Uterus (tissue), 2 donors: Measurements from ENCODE around the gene PTPRZ1.

Experiments
- POLR2A ChIP-seq, 2 donors: fragments of 450-650 bp; IDR thresholded peaks; one replicate each; pipeline ENCODE4 v1.6.1; 2016; ENCODE audit warnings: antibody characterized with exemption in 2 of 2, mild to moderate bottlenecking in 1 of 2, moderate library complexity in 1 of 2
- TF ChIP-seq, protein P1 (sequence below), 4 experiments: fragments of 200-600 bp in 2 of 4; fragments of 450-650 bp in 2 of 4; sonication (generic) in 2 of 4; IDR thresholded peaks; one replicate each; pipeline ENCODE4 v1.5.1; 2016 to 2019; ENCODE audit warnings: antibody characterized with exemption in 4 of 4, mild to moderate bottlenecking in 2 of 4, moderate library complexity in 1 of 4

DNA sequence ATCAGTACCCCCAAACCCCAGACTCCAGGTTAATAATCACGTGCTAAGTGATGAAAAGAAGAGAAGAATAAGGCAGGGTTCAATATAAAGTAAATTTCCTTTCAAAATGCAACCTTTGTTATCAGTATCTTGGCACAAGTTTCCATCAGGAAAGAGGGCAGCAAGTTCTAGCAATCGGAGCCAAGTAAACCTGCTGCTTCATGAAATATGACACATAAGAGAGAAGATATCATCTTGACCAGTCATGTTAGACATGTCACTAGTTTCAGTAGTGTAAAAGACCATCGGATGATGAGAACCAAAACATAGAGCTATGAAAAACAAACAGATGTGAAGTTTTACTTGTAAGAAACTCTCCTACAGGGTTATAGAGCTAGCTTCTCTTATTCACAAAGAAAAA lies 227.1 kb downstream of the PTPRZ1 start:
- TF ChIP-seq, protein P1, sequence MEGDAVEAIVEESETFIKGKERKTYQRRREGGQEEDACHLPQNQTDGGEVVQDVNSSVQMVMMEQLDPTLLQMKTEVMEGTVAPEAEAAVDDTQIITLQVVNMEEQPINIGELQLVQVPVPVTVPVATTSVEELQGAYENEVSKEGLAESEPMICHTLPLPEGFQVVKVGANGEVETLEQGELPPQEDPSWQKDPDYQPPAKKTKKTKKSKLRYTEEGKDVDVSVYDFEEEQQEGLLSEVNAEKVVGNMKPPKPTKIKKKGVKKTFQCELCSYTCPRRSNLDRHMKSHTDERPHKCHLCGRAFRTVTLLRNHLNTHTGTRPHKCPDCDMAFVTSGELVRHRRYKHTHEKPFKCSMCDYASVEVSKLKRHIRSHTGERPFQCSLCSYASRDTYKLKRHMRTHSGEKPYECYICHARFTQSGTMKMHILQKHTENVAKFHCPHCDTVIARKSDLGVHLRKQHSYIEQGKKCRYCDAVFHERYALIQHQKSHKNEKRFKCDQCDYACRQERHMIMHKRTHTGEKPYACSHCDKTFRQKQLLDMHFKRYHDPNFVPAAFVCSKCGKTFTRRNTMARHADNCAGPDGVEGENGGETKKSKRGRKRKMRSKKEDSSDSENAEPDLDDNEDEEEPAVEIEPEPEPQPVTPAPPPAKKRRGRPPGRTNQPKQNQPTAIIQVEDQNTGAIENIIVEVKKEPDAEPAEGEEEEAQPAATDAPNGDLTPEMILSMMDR (IDR thresholded peaks at IDR 0.05) = no peak
- no peak for TF ChIP-seq POLR2A (IDR thresholded peaks at IDR 0.05)
